A673 (cell line): Measurements from ENCODE around the gene SMAGP.

Source experiments
- CTCF ChIP-seq: fragments of 300-800, 200-600 bp; sonication (generic); conservative IDR thresholded peaks from 2 replicates; pipeline ENCODE4 v1.5.1; 2017; ENCODE audit warnings: low read depth, mild to moderate bottlenecking, antibody characterized with exemption, low read length, moderate library complexity, mixed read lengths
- EZH2 ChIP-seq: fragments of 200-600 bp; sonication (generic); IDR thresholded peaks from 2 replicates; pipeline ENCODE4 v1.6.1; 2017; ENCODE audit warnings: borderline replicate concordance, low read depth, mild to moderate bottlenecking, mixed read lengths, antibody characterized with exemption, low read length; ENCODE audit not compliant: poor library complexity, severe bottlenecking

GRCh38 chr12:51263341-51263740 lies 6.9 kb downstream of the SMAGP start:
- TF ChIP-seq CTCF: no peak
- no peak for TF ChIP-seq EZH2
